Liver (tissue), 9 donors: ENCODE data around the gene DOK1. TPM values are rescaled to one million over a fixed set of nuclear protein-coding genes. Genes with fewer than 3 reads are reported as not detected.

ENCODE experiments used
- DNase-seq: peaks from one replicate; pipeline ENCODE4 v3.0.0-alpha.2; 2017; ENCODE audit warnings: low spot score
- H3K27ac ChIP-seq, 2 donors: one replicate each; pipeline ENCODE4 v1.7.0; 2013; ENCODE audit warnings: inconsistent platforms in 2 of 2, low read length in 2 of 2, control low read depth in 1 of 2, low read depth in 1 of 2, mild to moderate bottlenecking in 1 of 2
- H3K27me3 ChIP-seq, 4 donors: one replicate each; pipeline versions ENCODE4 v1.6.1 to v1.7.0; 2013; ENCODE audit warnings: low read length in 3 of 4, inconsistent platforms in 1 of 4, mild to moderate bottlenecking in 1 of 4, moderate library complexity in 1 of 4; ENCODE audit not compliant: control insufficient read depth in 4 of 4, insufficient read depth in 4 of 4
- H3K36me3 ChIP-seq, 4 donors: one replicate each; pipeline versions ENCODE4 v1.6.1 to v1.7.0; 2013; ENCODE audit warnings: low read length in 3 of 4, mild to moderate bottlenecking in 3 of 4, low read depth in 1 of 4, moderate library complexity in 1 of 4; ENCODE audit not compliant: control insufficient read depth in 4 of 4, insufficient read depth in 3 of 4
- H3K4me1 ChIP-seq, 4 donors: one replicate each; pipeline versions ENCODE4 v1.6.1 to v1.7.0; 2013; ENCODE audit warnings: low read length in 3 of 4, mild to moderate bottlenecking in 3 of 4, moderate library complexity in 1 of 4; ENCODE audit not compliant: control insufficient read depth in 4 of 4, insufficient read depth in 4 of 4
- H3K4me3 ChIP-seq, 3 donors: one replicate each; pipeline versions ENCODE4 v1.6.1 to v1.7.0; 2013; ENCODE audit warnings: low read length in 3 of 3, control low read depth in 1 of 3, low read depth in 1 of 3, mild to moderate bottlenecking in 1 of 3
- H3K9ac ChIP-seq, 2 donors: one replicate each; pipeline ENCODE4 v1.7.0; 2013; ENCODE audit warnings: low read length in 2 of 2, mild to moderate bottlenecking in 2 of 2, moderate library complexity in 2 of 2, control low read depth in 1 of 2, low read depth in 1 of 2
- H3K9me3 ChIP-seq, 4 donors: one replicate each; pipeline versions ENCODE4 v1.6.1 to v1.7.0; 2013; ENCODE audit warnings: low read length in 3 of 4; ENCODE audit not compliant: control insufficient read depth in 4 of 4
- ATF3 ChIP-seq: IDR thresholded peaks from 2 replicates; pipeline ENCODE4 v1.6.1; 2016; ENCODE audit warnings: antibody characterized with exemption
- CTCF ChIP-seq: fragments of 150-350 bp; IDR thresholded peaks from 2 replicates; pipeline ENCODE4 v1.5.1; 2017; ENCODE audit warnings: improper control_type of control experiment, low read depth, low read length; ENCODE audit not compliant: missing input control
- EGR1 ChIP-seq, 2 donors: IDR thresholded peaks; 2 replicates each; pipeline ENCODE4 v1.6.1; 2016 to 2018; ENCODE audit warnings: antibody characterized with exemption in 2 of 2, low read depth in 2 of 2
- FOXA1 ChIP-seq: IDR thresholded peaks from 2 replicates; pipeline ENCODE4 v1.6.1; 2016; ENCODE audit warnings: antibody characterized with exemption
- FOXA2 ChIP-seq: IDR thresholded peaks from 2 replicates; pipeline ENCODE4 v1.6.1; 2016; ENCODE audit warnings: antibody characterized with exemption
- JUND ChIP-seq, 2 donors: IDR thresholded peaks; 2 replicates each; pipeline ENCODE4 v1.6.1; 2016; ENCODE audit warnings: antibody characterized with exemption in 2 of 2
- MAX ChIP-seq: IDR thresholded peaks from 2 replicates; pipeline ENCODE4 v1.6.1; 2016; ENCODE audit warnings: antibody characterized with exemption
- NR2F2 ChIP-seq: IDR thresholded peaks from 2 replicates; pipeline ENCODE4 v1.6.1; 2016; ENCODE audit warnings: antibody characterized with exemption
- RAD21 ChIP-seq, 2 donors: IDR thresholded peaks; 2 replicates each; pipeline ENCODE4 v1.6.1; 2016; ENCODE audit warnings: antibody characterized with exemption in 2 of 2, mild to moderate bottlenecking in 2 of 2
- REST ChIP-seq: IDR thresholded peaks from 2 replicates; pipeline ENCODE4 v1.6.1; 2016; ENCODE audit warnings: antibody characterized with exemption, mild to moderate bottlenecking
- RXRA ChIP-seq, 2 donors: IDR thresholded peaks; 2 replicates each; pipeline ENCODE4 v1.6.1; 2017 to 2018; ENCODE audit warnings: antibody characterized with exemption in 2 of 2, mild to moderate bottlenecking in 1 of 2
- SP1 ChIP-seq: IDR thresholded peaks from 2 replicates; pipeline ENCODE4 v1.6.1; 2018; ENCODE audit warnings: antibody characterized with exemption, mild to moderate bottlenecking
- TAF1 ChIP-seq: conservative IDR thresholded peaks from 2 replicates; pipeline ENCODE4 v1.6.1; 2016; ENCODE audit warnings: antibody characterized with exemption, mild to moderate bottlenecking
- YY1 ChIP-seq: IDR thresholded peaks from 2 replicates; pipeline ENCODE4 v1.6.1; 2016; ENCODE audit warnings: antibody characterized with exemption, mild to moderate bottlenecking
- ZBTB33 ChIP-seq: IDR thresholded peaks from 2 replicates; pipeline ENCODE4 v1.6.1; 2016; ENCODE audit warnings: antibody characterized with exemption
- WGBS: extraction: QIAGEN DNeasy Blood & Tissue Kit; methylation state at CpG from one replicate; pipeline ENCODE4 v1.1.7; 2013; 5-methylcytosine and 5-hydroxymethylcytosine counted together
- polyA plus RNA-seq, 2 donors: library from polyadenylated mRNA; stranded (reverse) in 1 of 2; unstranded in 1 of 2; fragments of 200-250 nt in 1 of 2; fragments of >200 nt in 1 of 2; fragmentation: Nextera tagmentation in 1 of 2; extraction: Ambion mirVana in 1 of 2; gene quantifications; one replicate each; pipeline versions ENCODE4 v1.2.1 to v1.2.3, GENCODE V29; 2013 to 2015
- total RNA-seq, 2 donors: library from RNA; depleted of rRNA; stranded (reverse); fragments of >200 nt; gene quantifications; one replicate each; pipeline ENCODE4 v1.2.3, GENCODE V29; 2014
- donor health status: healthy.
- donor health status: healthy.
- donor health status: healthy.
- donor health status: healthy.
- donor health status: healthy.

DOK1 gene
- total and polyA plus RNA-seq, 4 donors, result 2.0 to 8.6 (median 4.1) TPM

- TF ChIP-seq CTCF (no peak), TAF1 (no peak), RXRA (IDR thresholded peaks at IDR 0.05) (no peak), JUND (IDR thresholded peaks at IDR 0.05) (no peak), SP1 (no peak), EGR1 (IDR thresholded peaks at IDR 0.05; ENCODE audit: low read depth in 2 of 2) (no peak), RAD21 (IDR thresholded peaks at IDR 0.05) (no peak), FOXA1 (no peak), FOXA2 (no peak), NR2F2 (no peak), MAX (no peak), YY1 (no peak)
Observed at GRCh38 chr2:74599676-74600075, 45.2 kb downstream of the DOK1 start (continued).

- H3K27me3 ChIP-seq, result peaks cover 0 to 8% (median 0%) of the 10 kb centered on the region in 4 donors
- TF ChIP-seq ZBTB33, result no peak
- TF ChIP-seq CTCF, result no peak
- no peak for TF ChIP-seq RAD21 (IDR thresholded peaks at IDR 0.05)
- TF ChIP-seq FOXA2, result no peak
- no peaks in the 10 kb centered on the region for H3K9me3 ChIP-seq
- DNase-seq, result no peak
- no peaks in the 10 kb centered on the region for H3K36me3 ChIP-seq
- H3K4me3 ChIP-seq, result no peak overlapping the region
- H3K4me1 ChIP-seq, result no peaks in the 10 kb centered on the region
- WGBS, result 60% methylated on average over 1 of the region's 1 CpG
- H3K9ac ChIP-seq, result no peak overlapping the region
- H3K27ac ChIP-seq, result no peak overlapping the region
Observed at GRCh38 chr2:74602586-74603281, 48.2 kb downstream of the DOK1 start.

- DNase-seq, result no peak
- Histone ChIP-seq H3K9me3 (no peaks in the 10 kb centered on the region), H3K27me3 (peaks cover 0 to 8% (median 0%) of the 10 kb centered on the region in 4 donors), H3K27ac (no peak overlapping the region), H3K4me1 (no peaks in the 10 kb centered on the region), H3K9ac (no peak overlapping the region), H3K4me3 (no peak overlapping the region), H3K36me3 (no peaks in the 10 kb centered on the region)
- 68% methylated on average over 7 of the region's 7 CpGs for WGBS
- TF ChIP-seq YY1 (no peak), FOXA1 (no peak), SP1 (no peak), REST (no peak), JUND (IDR thresholded peaks at IDR 0.05) (no peak), CTCF (no peak), RXRA (IDR thresholded peaks at IDR 0.05) (no peak), ATF3 (no peak), TAF1 (no peak)
Observed at GRCh38 chr2:74603282-74604000, 48.9 kb downstream of the DOK1 start.
